Central memory CD4-positive, alpha-beta T cell (primary cell): ENCODE results near the gene MISP.

ENCODE experiments used
- DNase-seq: peaks from one replicate; pipeline ENCODE4 v3.0.0; 2022

Gene MISP

DNA sequence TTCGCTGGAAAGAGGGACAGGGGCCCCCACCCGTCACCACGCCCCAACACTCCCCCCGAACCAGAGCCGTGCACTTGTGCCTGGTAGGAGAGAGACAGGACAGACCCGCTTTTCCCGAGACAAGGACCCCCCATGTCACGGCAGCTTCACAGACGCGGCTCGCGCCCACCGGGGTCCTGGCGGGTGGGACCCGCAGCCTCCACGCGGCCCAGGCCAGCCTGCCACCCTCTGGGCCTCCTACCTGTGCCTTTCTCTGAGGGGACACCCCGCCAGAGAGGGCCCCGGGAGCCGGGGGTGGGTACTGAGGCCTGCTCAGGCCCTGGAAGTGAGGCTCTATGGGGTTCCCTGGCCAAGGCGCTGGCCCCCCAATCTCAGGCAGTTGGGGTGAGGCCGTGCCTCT lies 4.0 kb upstream of the MISP start:
- no peak for DNase-seq

DNA sequence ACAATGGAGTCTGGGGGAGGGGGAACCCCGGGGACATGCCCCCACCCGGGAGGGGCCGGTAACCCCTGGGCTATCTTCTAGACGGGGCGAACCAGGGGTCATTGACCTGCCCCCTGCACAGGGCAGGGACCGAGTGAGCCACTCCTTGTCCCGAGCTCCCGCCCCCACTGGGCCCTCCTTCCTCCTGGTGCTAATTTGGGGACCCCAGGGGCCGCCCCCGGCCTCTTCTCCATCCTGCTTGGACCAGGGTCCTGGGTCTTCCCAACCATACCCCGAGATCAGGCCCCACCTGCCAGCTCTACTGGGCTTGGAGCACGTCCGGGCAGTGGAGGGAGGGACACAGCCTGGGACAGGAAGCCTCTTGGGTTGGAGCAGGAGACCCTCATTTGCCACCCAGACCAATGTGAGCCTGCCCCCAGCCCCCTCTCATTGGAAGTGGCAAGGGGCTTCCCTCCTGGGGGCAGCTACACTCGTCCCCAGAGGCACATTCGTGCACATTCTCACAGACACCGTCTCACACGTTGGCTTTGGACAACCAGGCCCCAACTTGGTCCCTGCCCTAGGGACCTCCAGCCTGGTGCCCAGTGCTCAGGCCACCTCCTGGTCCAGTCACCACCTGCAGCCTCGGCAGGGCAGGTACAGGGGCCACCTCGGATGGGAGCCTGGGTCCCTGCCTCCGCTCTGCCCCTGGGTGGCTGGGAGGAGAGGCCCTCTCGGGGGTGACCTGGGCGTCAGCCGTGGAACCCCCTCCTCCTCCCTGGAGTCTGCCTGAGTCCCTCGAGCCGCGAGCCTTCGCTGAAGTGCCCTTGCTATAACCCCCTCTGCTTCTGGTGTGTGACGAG lies 3.3 kb upstream of the MISP start:
- no peak for DNase-seq

DNA sequence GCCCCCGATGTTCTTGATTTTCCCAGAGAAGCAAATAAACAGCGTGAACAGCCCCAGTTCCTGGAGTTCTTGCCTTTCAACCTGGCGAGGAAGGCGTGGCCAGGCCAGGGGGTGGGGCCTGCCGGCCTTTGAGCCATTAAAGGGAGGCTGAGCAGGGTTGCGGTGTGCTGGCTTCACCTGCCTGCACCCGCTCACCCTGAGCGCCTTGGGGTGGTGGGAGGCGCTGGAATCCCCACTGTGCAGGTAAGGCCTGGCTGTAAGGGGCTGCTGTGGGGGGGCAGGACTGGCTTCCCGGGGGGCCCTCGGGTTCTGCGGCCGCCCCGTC lies 2.7 kb upstream of the MISP start:
- no peak for DNase-seq

DNA sequence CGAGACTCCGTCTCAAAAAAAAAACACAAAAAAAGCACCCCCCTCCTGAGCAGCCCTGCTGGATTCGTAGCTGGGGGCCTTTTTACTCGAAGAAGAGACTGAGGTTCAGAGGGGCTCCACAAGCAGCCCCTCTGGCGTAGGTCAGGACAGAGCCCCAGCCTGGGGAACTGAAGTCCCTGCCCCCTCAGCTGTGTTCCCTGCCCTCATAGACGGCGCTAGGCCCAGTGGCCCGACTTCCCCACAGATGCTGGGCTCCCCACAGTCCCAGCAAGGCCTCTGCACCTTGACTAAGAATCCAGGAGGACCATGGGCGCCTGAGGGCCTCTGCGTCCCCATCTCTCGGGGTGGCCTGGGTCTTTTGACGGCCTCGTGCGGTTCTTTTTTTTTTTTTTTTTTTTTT lies 1.1 kb upstream of the MISP start:
- DNase-seq, result no peak

DNA sequence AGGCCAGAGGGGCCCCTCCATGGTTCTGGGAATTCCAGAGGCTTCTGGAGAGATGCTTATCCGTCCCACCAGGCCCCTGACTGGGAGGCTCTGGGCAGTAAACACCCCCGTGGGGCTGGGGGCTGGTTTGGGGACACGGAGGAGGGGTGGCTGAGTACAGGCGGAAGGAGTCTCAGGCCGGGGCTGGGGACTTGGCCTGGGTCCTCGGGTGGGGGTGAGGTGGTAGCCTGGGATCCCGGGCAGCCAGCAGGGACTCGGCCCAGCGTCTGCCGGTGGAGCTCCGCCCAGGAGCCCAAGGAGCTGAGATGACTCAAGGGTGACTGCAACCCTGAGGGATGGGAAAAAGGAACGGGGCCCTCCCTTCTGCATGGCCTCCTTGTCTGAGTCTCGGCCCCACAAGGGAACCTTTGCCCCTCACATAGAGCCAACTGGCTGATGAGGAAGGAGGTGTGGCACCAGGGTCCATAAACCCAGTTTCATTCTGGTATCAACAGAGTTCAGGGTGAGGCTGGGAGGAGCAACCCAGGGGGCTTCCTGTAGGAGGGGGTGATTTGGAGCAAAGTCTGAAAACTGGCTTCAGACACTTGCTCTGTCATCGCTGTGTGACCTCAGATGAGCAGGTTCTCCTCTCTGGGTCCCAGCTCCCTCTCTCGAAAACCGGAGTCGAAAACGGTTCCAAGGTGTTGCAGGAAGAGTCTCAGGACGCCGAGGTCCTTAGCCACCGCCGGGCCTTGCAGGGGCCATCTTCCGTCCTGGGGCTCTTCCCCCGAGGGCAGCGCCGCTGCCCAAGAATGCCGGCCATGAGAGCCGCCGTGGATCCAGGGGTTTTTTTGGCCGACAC lies 809 bp downstream of the MISP start:
- DNase-seq, result no peak

DNA sequence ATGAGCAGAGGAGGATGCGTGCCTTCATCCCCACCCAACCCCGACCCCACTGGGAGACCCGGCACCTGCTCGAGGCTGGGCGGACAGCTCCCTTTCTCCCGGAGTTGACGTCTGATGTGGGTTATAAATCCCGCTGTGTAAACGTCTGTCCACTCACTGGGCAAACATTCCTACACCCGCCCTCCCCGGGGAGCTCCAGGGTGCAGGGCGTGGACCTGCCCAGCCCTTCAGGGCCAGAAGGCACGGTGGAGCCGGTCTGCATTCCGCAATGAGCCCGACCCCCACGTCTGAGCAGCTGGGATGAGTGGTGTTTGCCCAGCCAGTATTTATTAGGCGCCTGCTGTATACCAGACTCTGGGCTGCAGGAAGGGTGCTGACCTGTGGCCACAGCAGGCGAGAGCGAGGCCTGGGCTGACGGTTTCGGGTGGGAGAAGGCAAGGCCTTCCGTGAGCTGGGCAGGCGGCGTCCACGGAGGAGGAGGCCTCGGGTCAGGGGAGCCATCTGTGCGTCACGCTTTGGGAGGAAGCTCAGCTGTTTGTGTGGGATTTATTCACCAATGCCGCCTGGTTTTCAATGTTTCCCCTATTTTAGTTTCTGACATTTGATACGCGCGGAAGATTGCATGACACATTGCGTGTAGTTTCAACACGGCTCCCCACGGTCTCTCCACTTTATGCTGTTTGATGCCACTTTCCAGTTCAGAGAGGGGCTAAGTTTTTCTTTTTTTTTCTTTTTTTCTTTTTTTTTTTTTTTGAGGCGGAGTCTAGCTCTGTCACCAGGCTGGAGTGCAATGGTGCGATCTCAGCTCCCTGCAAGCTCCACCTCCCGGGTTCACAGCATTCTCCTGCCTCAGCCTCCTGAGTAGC lies 2.0 kb downstream of the MISP start:
- DNase-seq, result no peak

DNA sequence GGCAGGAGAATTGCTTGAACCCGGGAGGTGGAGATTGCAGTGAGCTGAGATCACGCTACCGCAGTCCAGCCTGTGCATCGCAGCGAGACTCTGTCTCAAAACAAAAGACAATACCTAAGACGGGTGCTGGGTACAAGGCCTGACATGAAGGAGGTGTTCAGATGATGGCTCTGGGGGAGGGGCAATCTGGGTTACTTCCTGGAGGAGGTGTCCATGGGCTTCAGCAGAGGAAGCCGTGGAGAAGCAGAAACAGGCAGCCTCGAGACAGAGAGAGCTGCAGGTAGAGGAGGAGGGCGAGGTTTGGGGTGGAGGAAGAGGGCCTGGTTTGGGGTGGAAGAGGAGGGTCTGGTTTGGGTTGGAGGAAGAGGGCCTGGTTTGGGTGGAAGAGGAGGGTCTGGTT lies 3.6 kb downstream of the MISP start:
- no peak for DNase-seq

DNA sequence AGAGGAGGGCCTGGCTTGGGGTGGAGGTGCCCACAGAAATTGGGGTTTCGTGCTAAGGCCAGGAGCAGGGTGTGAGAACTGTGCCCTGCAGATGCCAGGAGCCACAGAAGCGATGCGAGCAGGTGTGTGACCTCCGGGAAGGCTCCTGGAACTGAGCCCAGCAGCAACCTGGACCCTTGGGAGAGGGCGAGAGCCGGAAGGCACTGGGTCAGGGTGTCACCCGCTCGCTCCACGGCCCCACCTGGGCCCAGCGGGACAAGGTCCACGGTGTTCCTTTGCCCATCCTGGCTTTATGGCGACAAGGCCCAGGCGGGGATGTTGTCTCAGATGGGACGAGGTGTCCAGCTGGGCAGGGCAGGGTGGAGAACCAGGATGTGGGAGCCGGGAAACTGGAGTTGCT lies 4.2 kb downstream of the MISP start:
- no peak for DNase-seq

DNA sequence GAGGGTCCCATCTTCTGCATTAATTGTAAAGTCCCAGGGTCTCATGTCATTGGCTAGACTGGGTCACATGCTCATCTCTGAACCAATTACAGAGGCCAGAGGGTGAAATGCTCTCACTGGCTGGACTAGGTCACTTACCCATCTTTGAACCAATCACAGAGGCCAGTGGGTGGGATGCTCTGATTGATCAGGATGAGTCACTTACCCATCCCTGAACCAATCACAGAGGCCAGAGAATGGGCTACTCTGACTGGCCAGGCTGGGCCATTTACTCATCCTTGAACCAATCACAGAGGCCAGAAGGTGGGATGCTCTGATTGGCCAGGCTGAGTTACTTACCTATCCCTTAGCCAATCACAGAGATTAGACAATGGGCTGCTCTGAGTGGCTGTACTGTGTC lies 5.3 kb downstream of the MISP start:
- no peak for DNase-seq

DNA sequence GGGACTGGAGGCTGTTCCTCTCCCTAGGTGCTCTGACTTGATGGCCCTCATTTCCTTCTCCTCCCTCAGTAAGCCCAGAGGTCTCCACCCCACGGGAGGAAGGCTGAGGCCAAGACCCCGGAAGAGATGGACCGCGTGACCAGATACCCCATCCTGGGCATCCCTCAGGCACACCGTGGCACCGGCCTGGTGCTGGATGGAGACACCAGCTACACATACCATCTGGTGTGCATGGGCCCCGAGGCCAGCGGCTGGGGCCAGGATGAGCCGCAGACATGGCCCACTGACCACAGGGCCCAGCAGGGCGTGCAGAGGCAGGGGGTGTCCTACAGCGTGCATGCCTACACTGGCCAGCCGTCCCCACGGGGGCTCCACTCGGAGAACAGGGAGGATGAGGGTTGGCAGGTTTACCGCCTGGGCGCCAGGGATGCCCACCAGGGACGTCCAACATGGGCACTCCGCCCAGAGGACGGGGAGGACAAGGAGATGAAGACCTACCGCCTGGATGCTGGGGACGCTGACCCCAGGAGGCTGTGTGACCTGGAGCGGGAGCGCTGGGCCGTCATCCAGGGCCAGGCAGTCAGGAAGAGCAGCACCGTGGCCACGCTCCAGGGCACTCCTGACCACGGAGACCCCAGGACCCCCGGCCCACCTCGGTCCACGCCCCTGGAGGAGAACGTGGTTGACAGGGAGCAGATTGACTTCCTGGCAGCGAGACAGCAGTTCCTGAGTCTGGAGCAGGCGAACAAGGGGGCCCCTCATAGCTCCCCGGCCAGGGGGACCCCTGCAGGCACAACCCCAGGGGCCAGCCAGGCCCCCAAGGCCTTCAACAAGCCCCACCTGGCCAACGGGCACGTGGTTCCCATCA lies 6.1 kb downstream of the MISP start:
- no peak for DNase-seq

DNA sequence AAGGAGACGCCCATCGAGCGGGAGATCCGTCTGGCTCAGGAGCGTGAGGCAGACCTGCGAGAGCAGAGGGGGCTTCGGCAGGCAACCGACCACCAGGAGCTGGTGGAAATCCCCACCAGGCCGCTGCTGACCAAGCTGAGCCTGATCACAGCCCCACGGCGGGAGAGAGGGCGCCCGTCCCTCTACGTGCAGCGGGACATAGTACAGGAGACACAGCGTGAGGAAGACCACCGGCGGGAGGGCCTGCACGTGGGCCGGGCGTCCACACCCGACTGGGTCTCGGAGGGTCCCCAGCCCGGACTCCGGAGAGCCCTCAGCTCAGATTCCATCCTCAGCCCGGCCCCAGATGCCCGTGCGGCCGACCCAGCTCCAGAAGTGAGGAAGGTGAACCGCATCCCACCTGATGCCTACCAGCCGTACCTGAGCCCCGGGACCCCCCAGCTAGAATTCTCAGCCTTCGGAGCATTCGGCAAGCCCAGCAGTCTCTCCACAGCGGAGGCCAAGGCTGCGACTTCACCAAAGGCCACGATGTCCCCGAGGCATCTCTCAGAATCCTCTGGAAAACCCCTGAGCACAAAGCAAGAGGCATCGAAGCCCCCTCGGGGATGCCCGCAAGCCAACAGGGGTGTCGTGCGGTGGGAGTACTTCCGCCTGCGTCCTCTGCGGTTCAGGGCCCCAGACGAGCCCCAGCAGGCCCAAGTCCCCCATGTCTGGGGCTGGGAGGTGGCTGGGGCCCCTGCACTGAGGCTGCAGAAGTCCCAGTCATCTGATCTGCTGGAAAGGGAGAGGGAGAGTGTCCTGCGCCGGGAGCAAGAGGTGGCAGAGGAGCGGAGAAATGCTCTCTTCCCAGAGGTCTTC lies 7.1 kb downstream of the MISP start:
- DNase-seq, result no peak

DNA sequence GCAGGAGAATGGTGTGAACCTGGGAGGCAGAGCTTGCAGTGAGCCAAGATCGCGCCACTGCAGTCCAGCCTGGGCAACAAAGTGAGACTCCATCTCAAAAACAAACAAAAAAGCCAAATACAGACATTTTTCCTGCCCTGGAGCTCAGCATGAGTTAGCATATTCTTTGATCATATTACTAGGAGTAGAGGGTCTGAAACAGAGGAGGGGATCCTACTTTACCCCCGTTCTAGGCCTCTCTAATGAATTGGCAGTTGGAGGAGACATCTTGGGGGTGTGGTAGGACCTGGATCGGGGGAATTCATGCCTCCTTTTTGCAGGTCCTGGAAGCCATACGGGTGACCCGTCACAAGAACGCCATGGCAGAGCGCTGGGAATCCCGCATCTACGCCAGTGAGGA lies 12.3 kb downstream of the MISP start:
- DNase-seq, result no peak

DNA sequence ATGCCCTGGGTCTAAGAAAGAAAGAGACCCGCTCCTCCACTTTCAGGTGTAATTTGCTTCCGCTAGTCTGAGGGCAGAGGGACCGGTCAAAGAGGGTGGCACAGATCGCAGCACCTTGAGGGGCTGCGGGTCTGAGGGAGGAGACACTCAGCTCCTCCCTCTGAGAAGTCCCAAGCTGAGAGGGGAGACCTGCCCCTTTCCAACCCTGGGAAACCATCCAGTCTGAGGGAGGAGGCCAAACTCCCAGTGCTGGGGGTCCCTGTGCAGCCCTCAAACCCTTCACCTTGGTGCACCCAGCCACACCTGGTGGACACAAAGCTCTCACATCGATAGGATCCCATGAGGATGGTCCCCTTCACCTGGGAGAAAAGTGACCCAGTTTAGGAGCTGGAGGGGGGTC lies 13.0 kb downstream of the MISP start:
- no peak for DNase-seq

DNA sequence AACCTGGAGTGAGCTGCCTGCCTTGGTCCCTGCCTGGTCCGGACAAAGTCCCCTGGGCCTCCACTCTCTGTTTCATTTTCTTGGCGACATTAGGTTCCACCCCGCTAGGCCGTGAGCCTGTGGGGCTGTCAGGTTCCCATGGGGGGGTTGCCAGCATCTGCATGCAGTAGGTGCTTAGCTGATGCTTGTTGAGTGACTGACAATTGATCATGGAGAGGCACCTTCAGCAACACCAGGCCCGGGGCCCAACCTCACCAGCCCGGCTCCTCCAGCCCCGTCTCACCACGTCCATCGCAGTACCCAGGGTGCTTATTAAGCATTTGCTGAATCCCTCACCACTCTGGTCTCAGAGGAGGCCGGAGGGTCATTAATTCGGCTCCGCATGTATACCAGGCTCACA lies 13.4 kb downstream of the MISP start:
- DNase-seq, result no peak

DNA sequence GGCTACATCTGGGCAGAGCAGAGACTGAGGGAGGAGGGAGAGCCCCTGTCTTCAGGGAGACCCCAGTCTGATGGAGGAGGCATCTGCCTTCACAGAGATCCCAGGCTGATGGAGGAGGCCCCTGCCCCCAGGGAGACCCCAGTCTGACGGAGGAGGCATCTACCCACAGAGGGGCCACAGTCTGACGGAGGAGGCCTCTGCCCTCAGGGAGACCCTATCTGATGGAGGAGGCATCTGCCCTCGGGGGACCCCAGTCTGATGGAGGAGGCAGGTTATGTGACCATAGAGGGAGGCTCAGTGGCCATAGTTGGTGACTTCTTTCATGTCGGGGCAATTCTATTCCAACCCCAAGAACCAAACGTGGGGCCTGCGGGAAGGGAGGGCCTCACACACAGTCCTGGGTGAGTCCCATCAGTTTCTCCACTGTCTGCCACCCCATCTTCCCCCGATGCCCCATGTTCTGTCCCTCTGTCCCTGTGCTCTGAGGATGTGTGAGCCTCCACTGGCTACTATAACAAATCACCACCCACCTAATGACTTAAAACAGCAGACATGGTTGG lies 14.3 kb downstream of the MISP start:
- DNase-seq, result no peak

DNA sequence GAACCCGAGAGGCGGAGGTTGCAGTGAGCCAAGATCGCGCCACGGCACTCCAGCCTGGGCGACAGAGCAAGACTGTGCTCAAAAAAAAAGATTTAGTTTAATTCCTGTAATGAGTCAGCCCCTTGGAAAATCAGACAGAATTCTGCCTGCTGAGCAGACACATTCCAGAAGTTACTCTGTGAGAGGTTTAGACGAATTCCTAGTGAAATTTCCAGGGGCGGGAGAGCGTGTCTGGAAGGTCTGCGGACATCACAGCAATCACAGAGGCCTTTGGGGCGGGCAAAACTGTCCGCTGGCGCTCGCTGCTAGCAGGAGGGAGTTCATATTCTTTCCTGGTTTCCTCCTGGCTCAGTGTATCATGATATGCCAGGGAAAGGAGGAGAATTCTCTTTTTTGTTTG lies 17.5 kb downstream of the MISP start:
- DNase-seq, result no peak

DNA sequence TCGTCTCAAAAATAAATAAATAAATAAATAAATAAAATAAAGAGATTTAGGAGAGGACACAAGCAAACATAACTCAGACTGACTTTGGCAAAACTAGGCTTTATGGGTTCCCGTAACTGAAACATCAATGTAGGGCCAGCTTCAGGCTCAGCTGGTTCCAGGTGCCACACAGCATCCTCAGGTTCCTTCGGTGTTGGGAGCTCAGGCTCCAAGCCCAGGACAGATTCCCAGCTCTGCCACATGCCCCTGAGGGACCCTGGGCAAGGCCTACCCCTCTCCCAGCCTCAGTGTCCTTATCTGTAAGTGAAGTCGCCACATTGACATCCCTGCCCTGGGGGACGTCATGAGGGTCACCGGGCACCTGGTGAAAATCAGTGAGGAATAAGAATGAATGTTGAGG lies 18.7 kb downstream of the MISP start:
- no peak for DNase-seq

DNA sequence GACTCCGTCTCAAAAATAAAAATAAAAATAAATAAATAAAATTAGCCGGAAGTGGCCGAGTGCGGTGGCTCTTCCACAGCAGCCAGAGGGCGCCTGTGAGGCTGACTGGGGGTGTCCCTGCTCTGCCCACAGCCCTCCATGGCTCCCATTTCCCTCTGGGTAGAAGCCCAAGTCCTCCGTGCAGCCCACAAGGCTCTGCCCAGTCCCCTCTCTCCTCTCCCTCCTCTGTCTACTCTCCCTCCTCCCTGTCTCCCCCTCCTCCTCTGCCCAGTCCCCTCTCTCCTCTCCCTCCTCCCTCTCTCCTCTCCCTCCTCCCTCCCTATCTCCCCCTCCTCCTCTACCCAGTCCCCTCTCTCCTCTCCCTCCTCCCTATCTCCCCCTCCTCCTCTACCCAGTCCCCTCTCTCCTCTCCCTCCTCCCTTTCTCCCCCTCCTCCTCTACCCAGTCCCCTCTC lies 20.4 kb downstream of the MISP start:
- DNase-seq, result no peak

DNA sequence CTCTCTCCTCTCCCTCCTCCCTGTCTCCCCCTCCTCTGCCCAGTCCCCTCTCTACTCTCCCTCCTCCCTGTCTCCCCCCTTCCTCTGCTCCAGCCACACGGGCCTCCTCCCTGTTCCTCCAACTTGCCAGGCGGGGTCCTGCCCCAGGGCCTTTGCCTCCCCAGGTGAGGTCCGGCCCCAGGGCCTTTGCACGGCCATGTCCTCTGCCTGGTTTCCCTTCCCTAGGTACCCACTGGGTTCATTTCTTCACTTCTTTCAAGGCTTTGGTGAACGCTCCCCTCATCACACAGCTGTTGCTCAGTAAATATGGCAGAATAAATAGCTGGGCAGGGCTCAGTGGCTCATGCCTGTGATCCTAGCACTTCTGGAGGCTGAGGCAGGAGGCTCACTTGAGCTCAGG lies 21.2 kb downstream of the MISP start:
- no peak for DNase-seq

DNA sequence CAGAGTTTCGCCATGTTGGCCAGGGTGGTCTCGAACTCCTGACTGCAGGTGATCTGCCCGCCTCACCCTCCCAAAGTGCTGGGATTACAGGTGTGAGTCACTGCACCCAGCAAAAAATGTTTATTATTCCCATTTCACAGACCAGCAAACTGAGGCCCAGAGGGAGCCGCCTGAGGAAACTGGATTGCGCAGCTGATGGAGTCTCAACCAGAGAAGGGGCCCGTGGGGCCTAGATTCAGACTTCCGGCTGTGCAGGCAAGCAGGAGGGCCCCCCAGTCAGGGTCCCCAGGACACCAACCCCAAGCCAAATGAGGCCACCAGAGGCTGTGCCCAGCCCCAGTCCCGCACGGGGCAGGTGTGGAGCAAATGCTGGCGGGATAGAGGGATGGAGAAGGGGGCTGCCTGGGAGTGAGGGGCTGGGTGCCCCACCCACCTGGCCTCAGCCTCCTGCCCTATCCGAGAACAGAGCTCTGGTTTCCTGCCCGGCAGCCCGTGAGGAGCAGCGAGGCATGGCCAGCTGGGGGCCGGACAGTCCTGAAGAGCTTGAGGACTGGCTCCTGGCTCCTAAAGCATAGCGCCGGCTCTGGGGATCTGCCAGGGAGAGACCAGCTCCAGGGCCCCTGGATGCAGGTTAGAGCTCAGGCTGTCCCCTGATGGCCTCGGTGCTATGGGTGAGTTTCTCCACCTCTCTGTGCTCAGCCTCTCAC lies 22.0 kb downstream of the MISP start:
- DNase-seq, result no peak
